Measurements from ENCODE around the gene ELMO1. TPM values are rescaled to one million over a fixed set of nuclear protein-coding genes. Genes with fewer than 3 reads are reported as not detected.
A peak's percentile ranks its signal among the peaks of the same experiment; 100 is the strongest.

Gene ELMO1
- total RNA-seq, 1 experiment from 2014 or later = 7.8 TPM

GRCh38 chr7:37441386-37441760 lies 7.3 kb downstream of the ELMO1 start:
- Histone ChIP-seq H3K4me1 (ENCODE audit: insufficient read depth, low read length) (no peaks in the 10 kb centered on the region), H3K23me2 (ENCODE audit: insufficient read length, low read depth, low read length, poor library complexity, severe bottlenecking) (no peaks in the 10 kb centered on the region), H2AK5ac (ENCODE audit: insufficient read length, low read length) (no peak overlapping the region), H2BK12ac (ENCODE audit: insufficient read length, low read depth, low read length) (no peak overlapping the region), H3K9ac (ENCODE audit: extremely low read depth, insufficient read length, low read length) (no peak overlapping the region), H3K9me3 (ENCODE audit: control insufficient read depth, low read depth, low read length) (no peaks in the 10 kb centered on the region), H4K20me1 (ENCODE audit: control insufficient read depth, insufficient read depth, insufficient read length) (no peaks in the 10 kb centered on the region), H3K79me2 (ENCODE audit: insufficient read depth, low read length) (peaks cover 3% of the 10 kb centered on the region; the same call in 1 of the 2 replicates), H3K4me2 (ENCODE audit: insufficient read depth, insufficient read length, low read length) (no peak overlapping the region), H3K23ac (ENCODE audit: insufficient read length, low read depth, low read length) (no peak overlapping the region), H3K4ac (ENCODE audit: low read depth, low read length) (no peak overlapping the region), H4K91ac (ENCODE audit: insufficient read length, low read depth, low read length) (no peak overlapping the region), H2BK5ac (ENCODE audit: insufficient read length, low read length) (no peak overlapping the region), H2AFZ (ENCODE audit: low read length) (no peak overlapping the region), H3K56ac (ENCODE audit: insufficient read length, low read depth, low read length) (no peak overlapping the region), H3T11ph (ENCODE audit: low read length) (no peak overlapping the region), H3K14ac (ENCODE audit: insufficient read depth, low read length) (no peak overlapping the region), H3K79me1 (ENCODE audit: insufficient read depth, low read depth, low read length, poor library complexity, severe bottlenecking) (no peaks in the 10 kb centered on the region), H2BK120ac (ENCODE audit: low read depth, low read length, poor library complexity, severe bottlenecking) (no peak overlapping the region), H2BK20ac (ENCODE audit: low read depth, low read length, poor library complexity, severe bottlenecking) (no peak overlapping the region), H2BK15ac (ENCODE audit: low read depth, low read length) (no peak overlapping the region), H4K8ac (replicated peaks; ENCODE audit: insufficient read length, low read depth, low read length) (no peak overlapping the region), H3K27ac (ENCODE audit: insufficient read length, low read depth, low read length) (no peak overlapping the region), H3K27me3 (ENCODE audit: insufficient read depth, low read length) (no peaks in the 10 kb centered on the region), H4K5ac (ENCODE audit: insufficient read length, low read depth, low read length) (no peak overlapping the region), H3K18ac (ENCODE audit: insufficient read length, low read depth, low read length) (no peak overlapping the region)
- no CpG with 5 or more reads among the region's 3 CpGs for WGBS (ENCODE audit: extremely low coverage, insufficient read length, low lambda C conversion rate)
- Mint-ChIP-seq H3K27me3 (ENCODE audit: low read depth) (peaks cover 4% of the 10 kb centered on the region), H3K4me3 (no peak overlapping the region), H3K36me3 (ENCODE audit: insufficient read depth in 1 of 3, low read depth in 3 of 3) (no peaks in the 10 kb centered on the region), H3K4me1 (peaks cover 16 to 25% of the 10 kb centered on the region in 2 experiments), H3K27ac (peak overlapping the region in 1 of 3 experiments; percentile 3; a peak in 1 of 7 replicates), H3K9me3 (no peaks in the 10 kb centered on the region)
- no peak for TF ChIP-seq CTCF (conservative IDR thresholded peaks at IDR 0.05)
- DNase-seq = no peak
